HEK293T (cell line): ENCODE measurements around the gene EFR3B.
A peak's percentile ranks its signal among the peaks of the same experiment; 100 is the strongest.

Source experiments
- CTCF ChIA-PET: fragments of 350-600 bp; formaldehyde crosslinking; extraction: SDS; loops from one replicate; lab custom pipeline; 2021; ENCODE audit warnings: antibody characterized with exemption, inconsistent platforms; lab: Yijun Ruan, JAX
- POLR2A ChIA-PET: fragments of 350-600 bp; formaldehyde crosslinking; extraction: SDS; loops from one replicate; lab custom pipeline; 2020; ENCODE audit warnings: antibody characterized with exemption, inconsistent platforms; lab: Yijun Ruan, JAX
- DNase-seq: peaks from one replicate; pipeline ENCODE4 v3.0.0; 2012; ENCODE audit warnings: mixed read lengths; ENCODE audit errors: extremely low spot score
- ARNT ChIP-seq: fragments of 450-650 bp; IDR thresholded peaks from 2 replicates; pipeline ENCODE4 v1.6.1; 2017; ENCODE audit warnings: mild to moderate bottlenecking
- BHLHE40 ChIP-seq: fragments of 450-650 bp; IDR thresholded peaks from 2 replicates; pipeline ENCODE4 v1.6.1; 2016; ENCODE audit warnings: mild to moderate bottlenecking, moderate library complexity, borderline replicate concordance
- CTBP1 ChIP-seq: fragments of 450-650 bp; IDR thresholded peaks from 2 replicates; pipeline ENCODE4 v1.6.1; 2016; ENCODE audit warnings: borderline replicate concordance
- ELF4 ChIP-seq: fragments of 450-650 bp; IDR thresholded peaks from 2 replicates; pipeline ENCODE4 v1.6.1; 2017; ENCODE audit warnings: antibody characterized with exemption
- FOXA1 ChIP-seq: fragments of 450-650 bp; IDR thresholded peaks from 2 replicates; pipeline ENCODE4 v1.6.1; 2016; ENCODE audit warnings: mild to moderate bottlenecking
- FOXK2 ChIP-seq: fragments of 450-650 bp; IDR thresholded peaks from 2 replicates; pipeline ENCODE4 v1.6.1; 2016; ENCODE audit warnings: mild to moderate bottlenecking
- FOXM1 ChIP-seq: fragments of 450-650 bp; IDR thresholded peaks from 2 replicates; pipeline ENCODE4 v1.6.1; 2017; ENCODE audit warnings: mild to moderate bottlenecking, borderline replicate concordance
- HDGF ChIP-seq: fragments of 450-650 bp; IDR thresholded peaks from 2 replicates; pipeline ENCODE4 v1.6.1; 2017; ENCODE audit warnings: antibody characterized with exemption, borderline replicate concordance
- L3MBTL2 ChIP-seq: fragments of 450-650 bp; conservative IDR thresholded peaks from 2 replicates; pipeline ENCODE4 v1.6.1; 2016; ENCODE audit warnings: mild to moderate bottlenecking
- LEF1 ChIP-seq: fragments of 450-650 bp; IDR thresholded peaks from 2 replicates; pipeline ENCODE4 v1.6.1; 2017; ENCODE audit warnings: mild to moderate bottlenecking, borderline replicate concordance
- NFRKB ChIP-seq: fragments of 450-650 bp; IDR thresholded peaks from 2 replicates; pipeline ENCODE4 v1.6.1; 2016; ENCODE audit warnings: mild to moderate bottlenecking, moderate library complexity
- PKNOX1 ChIP-seq: fragments of 450-650 bp; IDR thresholded peaks from 2 replicates; pipeline ENCODE4 v1.6.1; 2016
- SP1 ChIP-seq: fragments of 450-650 bp; IDR thresholded peaks from 2 replicates; pipeline ENCODE4 v1.6.1; 2017
- SUZ12 ChIP-seq: fragments of 450-650 bp; IDR thresholded peaks from 2 replicates; pipeline ENCODE4 v1.6.1; 2016; ENCODE audit warnings: mild to moderate bottlenecking
- TARDBP ChIP-seq: fragments of 450-650 bp; IDR thresholded peaks from 2 replicates; pipeline ENCODE4 v1.6.1; 2016
- ZNF384 ChIP-seq: fragments of 450-650 bp; IDR thresholded peaks from 2 replicates; pipeline ENCODE4 v1.6.1; 2016

EFR3B gene

DNA sequence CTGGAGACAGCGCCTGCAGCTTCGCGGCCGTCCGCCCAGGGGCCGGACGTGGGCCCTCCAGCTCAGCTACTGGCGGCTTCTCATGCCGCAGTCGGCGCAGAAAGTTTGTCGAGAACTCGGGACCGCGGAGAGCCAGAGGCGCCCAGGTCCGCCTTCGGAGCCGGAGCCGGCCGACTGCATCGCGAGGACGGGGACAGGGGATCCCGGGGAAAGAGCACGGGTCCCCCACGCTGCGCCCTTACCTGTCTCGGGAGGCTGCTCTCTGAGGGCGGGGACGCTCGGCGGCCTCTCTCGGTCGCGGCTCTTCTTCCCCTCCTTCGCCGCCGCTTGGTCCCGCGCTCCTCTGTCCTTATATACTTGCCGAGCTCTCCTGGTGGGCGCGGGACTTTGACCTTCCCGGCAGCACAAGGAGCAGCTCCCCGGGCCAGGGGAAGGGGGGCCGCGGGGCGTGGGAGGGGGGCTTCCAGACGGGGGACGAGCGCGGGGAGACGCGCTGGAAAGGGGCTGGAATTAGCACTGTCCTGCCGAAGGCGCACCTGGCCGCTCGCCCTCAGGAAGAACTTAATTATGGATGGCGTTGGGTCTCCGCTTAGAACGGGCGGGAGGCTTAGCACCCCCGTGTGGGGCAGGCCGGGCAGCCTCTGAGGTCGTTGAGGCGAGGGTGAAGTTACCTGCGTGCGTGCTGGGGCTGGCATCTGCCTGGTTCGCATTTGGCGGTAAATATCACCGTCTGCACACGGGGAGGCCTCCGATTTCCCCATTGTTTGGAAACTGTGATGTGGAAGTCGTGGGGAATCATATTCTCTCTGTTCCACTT is 126.6 kb downstream of the EFR3B start, which contains the start of gene POMC:
POMC (minus strand) TSS at position 325 of the 817 bp plus-strand sequence. CDS start 3,808 bp downstream, outside the sequence.
- no peak for TF ChIP-seq BHLHE40
- peak; percentile 52; the same call in 1 of the 2 replicates for TF ChIP-seq L3MBTL2
- peak; percentile 60 for DNase-seq
- ChIA-PET CTCF (interaction anchor here (0.6 to 1.6 kb wide), 3 partner anchors 28 to 158 kb away, joined by 3 to 4 read pairs (median 3); no protein-coding TSS in a partner anchor), POLR2A (no interaction called here)

GRCh38 chr2:25169073-25169470 is 127.2 kb downstream of the EFR3B start:
- TF ChIP-seq FOXA1 (no peak), ZNF384 (no peak), ARNT (no peak), ELF4 (no peak), PKNOX1 (no peak), TARDBP (no peak), NFRKB (no peak), FOXM1 (no peak), L3MBTL2 (no peak), CTBP1 (no peak), BHLHE40 (no peak), FOXK2 (no peak), LEF1 (no peak), SP1 (no peak)
- ChIA-PET POLR2A (interaction anchor here (0.9 kb wide), 1 partner anchor 27 kb away, joined by 3 read pairs; no protein-coding TSS in a partner anchor), CTCF (interaction anchor here (0.8 to 1.6 kb wide), 2 partner anchors 27 to 159 kb away, joined by 3 to 4 read pairs; no protein-coding TSS in a partner anchor)
- no peak for DNase-seq

DNA sequence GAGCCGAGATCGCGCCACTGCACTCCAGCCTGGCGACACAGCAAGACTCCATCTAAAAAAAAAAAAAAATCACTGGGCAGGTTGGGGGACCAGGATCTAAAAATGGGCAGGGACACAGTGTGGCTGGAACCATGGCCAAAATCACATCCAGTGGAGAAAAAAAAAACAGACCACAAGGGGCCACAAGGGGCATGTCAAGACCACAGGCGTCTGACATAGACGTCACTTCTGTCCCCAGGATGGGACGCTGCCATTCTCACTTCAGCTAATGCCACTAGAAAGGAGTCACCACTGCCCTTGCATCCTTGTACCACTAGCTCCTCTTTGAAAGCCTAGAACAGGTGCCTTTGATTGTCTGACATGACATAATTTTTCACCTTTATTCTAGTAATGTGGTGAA is 129.0 kb downstream of the EFR3B start:
- ChIA-PET CTCF (no interaction called here), POLR2A (no interaction called here)
- DNase-seq = no peak
- TF ChIP-seq FOXA1 (no peak), PKNOX1 (no peak), L3MBTL2 (no peak), CTBP1 (no peak), ARNT (no peak), SP1 (no peak), TARDBP (no peak), BHLHE40 (no peak)

DNA sequence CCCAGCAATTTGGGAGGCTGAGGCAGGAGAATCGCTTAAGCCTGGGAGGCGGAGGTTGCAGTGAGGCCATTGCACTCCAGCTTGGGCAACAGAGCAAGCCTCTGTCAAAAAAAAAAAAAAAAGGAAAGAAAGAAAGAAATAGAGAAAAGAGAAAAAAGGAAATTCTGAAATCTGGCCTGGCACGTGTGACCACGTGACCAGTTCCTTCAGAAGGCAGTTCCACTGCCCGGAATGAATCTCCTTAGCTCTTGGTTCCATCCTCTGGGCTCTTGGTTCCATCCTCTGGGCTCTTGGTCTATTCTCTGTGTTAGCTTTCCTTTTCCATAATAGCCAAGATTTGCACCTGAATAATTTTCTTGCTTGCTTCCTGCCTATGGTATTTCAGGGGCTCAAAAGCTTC is 131.8 kb downstream of the EFR3B start:
- ChIA-PET CTCF (no interaction called here), POLR2A (interaction anchor here (0.6 kb wide), 1 partner anchor 533 kb away, joined by 3 read pairs; no protein-coding TSS in a partner anchor)
- no peak for TF ChIP-seq BHLHE40
- DNase-seq = no peak

DNA sequence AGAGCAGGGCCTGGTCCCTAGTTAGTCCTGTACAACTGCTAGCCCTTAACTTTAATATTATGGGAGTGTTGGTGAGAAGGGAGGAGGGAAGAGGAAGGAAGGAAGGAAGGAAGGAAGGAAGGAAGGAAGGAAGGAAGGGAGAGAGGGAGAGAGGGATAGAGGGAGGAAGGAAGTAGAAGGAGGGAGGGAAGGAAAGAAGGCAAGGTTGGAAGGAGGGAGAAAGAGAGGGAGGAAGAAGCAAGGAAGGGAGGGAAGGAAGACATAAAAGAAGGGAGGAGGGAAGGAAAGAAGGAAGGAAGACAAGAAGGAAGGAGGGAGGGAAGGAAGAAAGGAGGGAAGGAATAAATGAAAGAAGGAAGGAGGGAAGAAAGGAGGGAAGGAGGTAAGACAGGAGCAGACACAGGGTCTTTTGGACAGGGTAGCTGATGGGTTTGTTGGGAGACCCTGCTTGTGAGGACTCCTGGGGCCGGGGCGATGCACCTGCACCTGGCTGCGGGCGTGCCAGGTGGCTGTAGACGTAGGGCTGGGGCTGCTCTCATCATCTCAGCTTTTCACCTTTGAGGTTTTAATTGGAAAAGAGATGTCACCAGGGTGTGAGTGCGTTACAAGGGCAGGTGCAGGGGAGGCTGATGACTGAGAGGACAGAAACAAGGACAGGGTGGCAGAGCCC is 132.5 kb downstream of the EFR3B start:
- ChIA-PET CTCF (no interaction called here), POLR2A (no interaction called here)
- TF ChIP-seq FOXA1 = no peak
- no peak for TF ChIP-seq FOXM1
- TF ChIP-seq CTBP1 = no peak
- no peak for TF ChIP-seq ZNF384
- no peak for TF ChIP-seq PKNOX1
- TF ChIP-seq FOXK2 = no peak
- TF ChIP-seq LEF1 = no peak
- no peak for TF ChIP-seq ARNT
- no peak for TF ChIP-seq HDGF
- no peak for TF ChIP-seq L3MBTL2
- no peak for TF ChIP-seq BHLHE40
- TF ChIP-seq TARDBP = no peak
- no peak for TF ChIP-seq SUZ12
- DNase-seq = no peak

DNA sequence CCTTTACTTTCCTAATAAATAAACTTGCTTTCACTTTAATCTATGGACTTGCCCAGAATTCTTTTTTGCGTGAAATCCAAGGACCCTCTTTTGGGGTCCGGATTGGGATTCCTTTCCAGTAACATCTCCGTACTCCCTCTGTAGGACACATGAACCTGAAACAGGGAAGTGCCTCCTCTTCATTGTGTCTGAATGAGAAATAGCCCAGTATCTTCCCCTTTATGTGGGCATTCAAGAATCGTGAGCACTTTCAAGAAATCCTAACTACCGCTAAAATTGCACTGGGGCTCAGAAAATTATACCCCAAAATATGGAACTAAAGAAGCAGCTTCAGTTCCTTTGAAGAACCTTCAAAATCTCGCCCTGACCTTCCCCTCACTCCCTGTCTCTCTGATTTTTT is 134.3 kb downstream of the EFR3B start:
- ChIA-PET POLR2A (no interaction called here), CTCF (no interaction called here)
- no peak for DNase-seq
- TF ChIP-seq LEF1 = no peak
- TF ChIP-seq ZNF384 = no peak
- no peak for TF ChIP-seq L3MBTL2
- TF ChIP-seq HDGF = no peak
- TF ChIP-seq CTBP1 = no peak
- TF ChIP-seq NFRKB = no peak
- TF ChIP-seq SUZ12 = no peak
- TF ChIP-seq SP1 = no peak
